IMR-90 (cell line): Measurements from ENCODE around the gene UQCRC1. TPM values are rescaled to one million over a fixed set of nuclear protein-coding genes. Genes with fewer than 3 reads are reported as not detected.

ENCODE experiments used
- ATAC-seq: fragments of 200-7000 bp; cut with Tn5 transposase; 2 replicates; pipeline ENCODE4 v1.9.1; 2020; ENCODE audit warnings: low read depth, mild to moderate bottlenecking, moderate library complexity
- BruUV-seq: library from RNA; stranded (reverse); fragments of 400-500 nt; replicated peaks from 2 replicates; lab custom pipeline; 2021; lab: Mats Ljungman, UMichigan
- CTCF ChIA-PET: fragments of 300-600 bp; formaldehyde crosslinking; extraction: SDS; loops from one replicate; lab custom pipeline; 2021; ENCODE audit warnings: antibody characterized with exemption; lab: Yijun Ruan, JAX
- POLR2A ChIA-PET: fragments of 300-600 bp; sonication (Branson Sonifier 250); formaldehyde crosslinking; loops from one replicate; lab custom pipeline; 2022; ENCODE audit warnings: antibody characterized with exemption; ENCODE audit not compliant: unreplicated experiment; lab: Charles Lee
- DNase-seq: peaks from one replicate; pipeline ENCODE4 v3.0.0; 2013
- H2AFZ ChIP-seq: replicated peaks from 2 replicates; pipeline ENCODE3; 2013; ENCODE audit warnings: low read length, mild to moderate bottlenecking; ENCODE audit not compliant: poor library complexity
- H2AK5ac ChIP-seq: 2 replicates; pipeline ENCODE4 v1.6.1; 2013; ENCODE audit warnings: low read depth, low read length, inconsistent platforms
- H2AK9ac ChIP-seq: replicated peaks from 2 replicates; pipeline ENCODE3; 2013; ENCODE audit warnings: mild to moderate bottlenecking, low read depth, low read length, moderate library complexity; ENCODE audit not compliant: poor library complexity
- H2BK120ac ChIP-seq: 2 replicates; pipeline ENCODE4 v1.6.1; 2013; ENCODE audit warnings: low read depth, low read length, inconsistent platforms
- H2BK15ac ChIP-seq: 3 replicates; pipeline ENCODE4 v1.6.1; 2013; ENCODE audit warnings: low read depth, low read length, inconsistent platforms
- H2BK20ac ChIP-seq: 2 replicates; pipeline ENCODE4 v1.6.1; 2013; ENCODE audit warnings: low read depth, mild to moderate bottlenecking, inconsistent platforms, low read length, moderate library complexity
- H2BK5ac ChIP-seq: 2 replicates; pipeline ENCODE4 v1.6.1; 2013; ENCODE audit warnings: mild to moderate bottlenecking, low read depth, low read length, inconsistent platforms; ENCODE audit not compliant: poor library complexity, severe bottlenecking
- H3K14ac ChIP-seq: replicated peaks from 2 replicates; pipeline ENCODE4 v1.6.1; 2013; ENCODE audit warnings: low read depth, low read length, inconsistent platforms
- H3K18ac ChIP-seq: 2 replicates; pipeline ENCODE4 v1.6.1; 2013; ENCODE audit warnings: low read depth, low read length, control low read depth
- H3K23ac ChIP-seq: 2 replicates; pipeline ENCODE4 v1.6.1; 2013; ENCODE audit warnings: low read depth, low read length, inconsistent platforms
- H3K27ac ChIP-seq: 2 replicates; pipeline ENCODE4 v1.5.1; 2013; ENCODE audit warnings: mild to moderate bottlenecking, control low read depth, low read length; ENCODE audit not compliant: insufficient read depth
- H3K27me3 ChIP-seq: 2 replicates; pipeline ENCODE4 v1.6.1; 2013; ENCODE audit warnings: low read length; ENCODE audit not compliant: control insufficient read depth, insufficient read depth
- H3K36me3 ChIP-seq: 2 replicates; pipeline ENCODE4 v1.6.1; 2013; ENCODE audit warnings: low read length, mixed read lengths; ENCODE audit not compliant: control insufficient read depth, insufficient read depth
- H3K4ac ChIP-seq: 2 replicates; pipeline ENCODE4 v1.6.1; 2013; ENCODE audit warnings: low read depth, low read length, inconsistent platforms
- H3K4me1 ChIP-seq: 2 replicates; pipeline ENCODE4 v1.6.1; 2013; ENCODE audit warnings: low read length, mixed read lengths; ENCODE audit not compliant: control insufficient read depth, insufficient read depth
- H3K4me2 ChIP-seq: 2 replicates; pipeline ENCODE4 v1.6.1; 2013; ENCODE audit warnings: low read depth, mild to moderate bottlenecking, control low read depth, low read length, moderate library complexity
- H3K4me3 ChIP-seq: 2 replicates; pipeline ENCODE4 v1.5.1; 2013; ENCODE audit warnings: low read depth, mild to moderate bottlenecking, control low read depth, low read length, moderate library complexity; ENCODE audit not compliant: insufficient read depth
- H3K56ac ChIP-seq: 2 replicates; pipeline ENCODE4 v1.6.1; 2013; ENCODE audit warnings: low read length, inconsistent platforms; ENCODE audit not compliant: insufficient read depth; ENCODE audit errors: extremely low read depth
- H3K79me1 ChIP-seq, 2 experiments: 2 replicates each; pipeline ENCODE4 v1.6.1; 2013; ENCODE audit warnings: low read length in 2 of 2, inconsistent platforms in 1 of 2, low read depth in 1 of 2
- H3K9ac ChIP-seq: 2 replicates; pipeline ENCODE4 v1.6.1; 2013; ENCODE audit warnings: low read depth, low read length, control low read depth
- H3K9me1 ChIP-seq: 2 replicates; pipeline ENCODE4 v1.6.1; 2013; ENCODE audit warnings: low read length, inconsistent platforms; ENCODE audit not compliant: insufficient read depth
- H3K9me3 ChIP-seq: 2 replicates; pipeline ENCODE4 v1.6.1; 2013; ENCODE audit warnings: low read length; ENCODE audit not compliant: control insufficient read depth, insufficient read depth
- H4K20me1 ChIP-seq: 2 replicates; pipeline ENCODE4 v1.6.1; 2013; ENCODE audit warnings: low read length, inconsistent platforms; ENCODE audit not compliant: insufficient read depth
- H4K5ac ChIP-seq: 2 replicates; pipeline ENCODE4 v1.6.1; 2013; ENCODE audit warnings: mild to moderate bottlenecking, low read depth, low read length, control low read depth
- H4K8ac ChIP-seq, 2 experiments: 2 replicates each; pipeline ENCODE4 v1.6.1; 2013; ENCODE audit warnings: low read depth in 2 of 2, low read length in 2 of 2, control low read depth in 1 of 2, inconsistent platforms in 1 of 2
- H4K91ac ChIP-seq: 2 replicates; pipeline ENCODE4 v1.6.1; 2013; ENCODE audit warnings: low read depth, low read length, inconsistent platforms; ENCODE audit not compliant: insufficient read depth
- BHLHE40 ChIP-seq: fragments of 150-350 bp; IDR thresholded peaks from 2 replicates; pipeline ENCODE4 v1.6.1; 2016; ENCODE audit warnings: mild to moderate bottlenecking, low read depth, low read length
- CEBPB ChIP-seq: IDR thresholded peaks from 2 replicates; pipeline ENCODE4 v1.6.1; 2012; ENCODE audit warnings: low read depth, low read length, improper control_type of control experiment
- CHD1 ChIP-seq: IDR thresholded peaks from 2 replicates; pipeline ENCODE4 v1.6.1; 2012; ENCODE audit warnings: low read depth, low read length, improper control_type of control experiment
- FOS ChIP-seq: fragments of 150-350 bp; IDR thresholded peaks from 2 replicates; pipeline ENCODE4 v1.6.1; 2016; ENCODE audit warnings: low read depth, low read length
- MAZ ChIP-seq: IDR thresholded peaks from 2 replicates; pipeline ENCODE4 v1.6.1; 2012; ENCODE audit warnings: low read depth, mild to moderate bottlenecking, low read length, improper control_type of control experiment, moderate library complexity, borderline replicate concordance
- MXI1 ChIP-seq: IDR thresholded peaks from 2 replicates; pipeline ENCODE4 v1.6.1; 2012; ENCODE audit warnings: low read depth, mild to moderate bottlenecking, low read length, moderate library complexity, borderline replicate concordance
- NFE2L2 ChIP-seq: fragments of 150-350 bp; IDR thresholded peaks from 2 replicates; pipeline ENCODE4 v1.6.1; 2016; ENCODE audit warnings: low read depth, mild to moderate bottlenecking, low read length
- POLR2A ChIP-seq: IDR thresholded peaks from 2 replicates; pipeline ENCODE4 v1.6.1; 2012; ENCODE audit warnings: mild to moderate bottlenecking, low read depth, low read length
- RAD21 ChIP-seq: IDR thresholded peaks from 2 replicates; pipeline ENCODE4 v1.6.1; 2012; ENCODE audit warnings: low read length, improper control_type of control experiment
- RCOR1 ChIP-seq: IDR thresholded peaks from 2 replicates; pipeline ENCODE4 v1.6.1; 2012; ENCODE audit warnings: mild to moderate bottlenecking, low read length, improper control_type of control experiment; ENCODE audit not compliant: insufficient replicate concordance
- RFX5 ChIP-seq: IDR thresholded peaks from 2 replicates; pipeline ENCODE4 v1.8.0; 2012; ENCODE audit warnings: low read depth, mild to moderate bottlenecking, low read length, moderate library complexity
- SMC3 ChIP-seq: fragments of 150-350 bp; IDR thresholded peaks from 2 replicates; pipeline ENCODE4 v1.6.1; 2016; ENCODE audit warnings: low read depth, mild to moderate bottlenecking, antibody characterized with exemption, low read length, moderate library complexity
- USF2 ChIP-seq: fragments of 150-350 bp; IDR thresholded peaks from 2 replicates; pipeline ENCODE4 v1.6.1; 2017; ENCODE audit warnings: mild to moderate bottlenecking, antibody characterized with exemption, low read length, low read depth
- WGBS, 2 experiments: methylation state at CpG; one replicate each; pipeline versions ENCODE4 v1.1.5 to v1.1.7; 2013; ENCODE audit warnings: missing lambda C conversion rate in 2 of 2; ENCODE audit not compliant: insufficient read length in 1 of 2; ENCODE audit errors: extremely low coverage in 2 of 2; 5-methylcytosine and 5-hydroxymethylcytosine counted together
- dilution Hi-C: fragments of 300-500 bp; cut with HindIII; formaldehyde crosslinking; loops from one replicate; pipeline ENCODE4 v1.14.3; 2018; ENCODE audit warnings: low sequenced_read_pairs; ENCODE audit not compliant: unreplicated experiment
- in situ Hi-C: fragments of 300-500 bp; cut with MboI; formaldehyde crosslinking; loops from 3 replicates; pipeline ENCODE4 v1.14.3; 2019; ENCODE audit warnings: low sequenced_read_pairs, inconsistent platforms, mixed read lengths
- intact Hi-C: fragments of 100-400 bp; cut with micrococcal nuclease; formaldehyde crosslinking; loops from 2 replicates; pipeline ENCODE4 v1.10.0; 2022
- polyA plus RNA-seq, 3 experiments: library from polyadenylated mRNA; depleted of rRNA; stranded (reverse); fragments of >200 nt; gene quantifications; 2 replicates each; pipeline ENCODE4 v1.2.3, GENCODE V29; 2012; ENCODE audit warnings: low replicate concordance in 1 of 3
- total RNA-seq: library from RNA; depleted of rRNA; stranded (reverse); fragments of >200 nt; gene quantifications from 2 replicates; pipeline ENCODE4 v1.2.3, GENCODE V29; 2012
- TF ChIP-seq, protein P1 (sequence below): fragments of 150-350 bp; IDR thresholded peaks from 2 replicates; pipeline ENCODE4 v1.6.1; 2016; ENCODE audit warnings: low read depth, mild to moderate bottlenecking, low read length, moderate library complexity, borderline replicate concordance
- TF ChIP-seq, protein P2 (sequence below): conservative IDR thresholded peaks from 2 replicates; pipeline ENCODE4 v1.5.1; 2012; ENCODE audit warnings: mild to moderate bottlenecking, low read depth, low read length, improper control_type of control experiment

The UQCRC1 gene
- total and polyA plus RNA-seq, 2 of the 4 experiments (the other 2 are of a cell fraction), result 474 to 1,365 TPM

- H3K23ac ChIP-seq, result peak overlapping the region; percentile 89
- peaks cover 17% of the 10 kb centered on the region for H4K20me1 ChIP-seq
- intact Hi-C loops, result no loop called here
- H3K27ac ChIP-seq, result peak overlapping the region; percentile 94
- ChIA-PET CTCF (no interaction called here), POLR2A (no interaction called here)
- peak overlapping the region; percentile 97 for H2BK15ac ChIP-seq
- H3K27me3 ChIP-seq, result no peaks in the 10 kb centered on the region
- in situ Hi-C loops, result no loop called here
- no peak overlapping the region for H3K4me3 ChIP-seq
- H4K91ac ChIP-seq, result peak overlapping the region; percentile 98
- peak overlapping the region; percentile 85 to 90 for H4K8ac ChIP-seq
- dilution Hi-C loops, result no loop called here
- H2AFZ ChIP-seq, result peak overlapping the region; percentile 87
- peak overlapping the region; percentile 99 for H3K4ac ChIP-seq
- H3K4me2 ChIP-seq, result peak overlapping the region; percentile 64
- peak overlapping the region; percentile 97 for H2BK5ac ChIP-seq
- H3K18ac ChIP-seq, result peak overlapping the region; percentile 77
- H3K4me1 ChIP-seq, result peaks cover 54% of the 10 kb centered on the region
- peak overlapping the region; percentile 100 for H2AK5ac ChIP-seq
- no peak overlapping the region for H3K9ac ChIP-seq
- ATAC-seq, result peak; percentile 46
- peak overlapping the region; percentile 85 for H2BK120ac ChIP-seq
- H3K9me1 ChIP-seq, result peaks cover 68% of the 10 kb centered on the region
- H3K9me3 ChIP-seq, result no peaks in the 10 kb centered on the region
- 5% methylated on average over 4 of the region's 10 CpGs; no CpG with 5 or more reads in 1 of the 2 experiments for WGBS, 2 experiments
- peak; percentile 86 for DNase-seq
- H3K14ac ChIP-seq, result peak overlapping the region; percentile 87
- H4K5ac ChIP-seq, result peak overlapping the region; percentile 72
- peak overlapping the region; percentile 98 for H2AK9ac ChIP-seq
- peak overlapping the region; percentile 71 for H3K56ac ChIP-seq
- no TSS peak for BruUV-seq
- H2BK20ac ChIP-seq, result peak overlapping the region; percentile 99
- peaks cover 43% of the 10 kb centered on the region for H3K36me3 ChIP-seq
- H3K79me1 ChIP-seq, result peaks cover 30 to 82% of the 10 kb centered on the region in 2 experiments
- no peak; the same call in 1 of the 2 replicates for TF ChIP-seq MAZ
- TF ChIP-seq, protein P1, sequence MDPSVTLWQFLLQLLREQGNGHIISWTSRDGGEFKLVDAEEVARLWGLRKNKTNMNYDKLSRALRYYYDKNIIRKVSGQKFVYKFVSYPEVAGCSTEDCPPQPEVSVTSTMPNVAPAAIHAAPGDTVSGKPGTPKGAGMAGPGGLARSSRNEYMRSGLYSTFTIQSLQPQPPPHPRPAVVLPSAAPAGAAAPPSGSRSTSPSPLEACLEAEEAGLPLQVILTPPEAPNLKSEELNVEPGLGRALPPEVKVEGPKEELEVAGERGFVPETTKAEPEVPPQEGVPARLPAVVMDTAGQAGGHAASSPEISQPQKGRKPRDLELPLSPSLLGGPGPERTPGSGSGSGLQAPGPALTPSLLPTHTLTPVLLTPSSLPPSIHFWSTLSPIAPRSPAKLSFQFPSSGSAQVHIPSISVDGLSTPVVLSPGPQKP, result no peak
- no peak for TF ChIP-seq MXI1
- TF ChIP-seq RCOR1, result no peak
- TF ChIP-seq CEBPB, result no peak
- TF ChIP-seq RAD21, result no peak
- TF ChIP-seq, protein P2, sequence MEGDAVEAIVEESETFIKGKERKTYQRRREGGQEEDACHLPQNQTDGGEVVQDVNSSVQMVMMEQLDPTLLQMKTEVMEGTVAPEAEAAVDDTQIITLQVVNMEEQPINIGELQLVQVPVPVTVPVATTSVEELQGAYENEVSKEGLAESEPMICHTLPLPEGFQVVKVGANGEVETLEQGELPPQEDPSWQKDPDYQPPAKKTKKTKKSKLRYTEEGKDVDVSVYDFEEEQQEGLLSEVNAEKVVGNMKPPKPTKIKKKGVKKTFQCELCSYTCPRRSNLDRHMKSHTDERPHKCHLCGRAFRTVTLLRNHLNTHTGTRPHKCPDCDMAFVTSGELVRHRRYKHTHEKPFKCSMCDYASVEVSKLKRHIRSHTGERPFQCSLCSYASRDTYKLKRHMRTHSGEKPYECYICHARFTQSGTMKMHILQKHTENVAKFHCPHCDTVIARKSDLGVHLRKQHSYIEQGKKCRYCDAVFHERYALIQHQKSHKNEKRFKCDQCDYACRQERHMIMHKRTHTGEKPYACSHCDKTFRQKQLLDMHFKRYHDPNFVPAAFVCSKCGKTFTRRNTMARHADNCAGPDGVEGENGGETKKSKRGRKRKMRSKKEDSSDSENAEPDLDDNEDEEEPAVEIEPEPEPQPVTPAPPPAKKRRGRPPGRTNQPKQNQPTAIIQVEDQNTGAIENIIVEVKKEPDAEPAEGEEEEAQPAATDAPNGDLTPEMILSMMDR, result no peak
- peak; percentile 60; the same call in 1 of the 2 replicates for TF ChIP-seq NFE2L2
- peak; percentile 80; the same call in 1 of the 2 replicates for TF ChIP-seq CHD1
- no peak for TF ChIP-seq POLR2A
- TF ChIP-seq SMC3, result no peak; the same call in 1 of the 2 replicates
- no peak for TF ChIP-seq USF2
- TF ChIP-seq FOS, result peak; percentile 98
- peak; percentile 57; the same call in 1 of the 2 replicates for TF ChIP-seq BHLHE40
- TF ChIP-seq RFX5, result no peak
These were observed 13.8 kb downstream of the UQCRC1 start for GRCh38 chr3:48595526-48596121.
